ENCODE data around the gene CRISPLD2. TPM values are rescaled to one million over a fixed set of nuclear protein-coding genes. Genes with fewer than 3 reads are reported as not detected.

The CRISPLD2 gene
- total RNA-seq, 4 donors from 2014 or later = 19.6 to 319 (median 84.3) TPM

DNA sequence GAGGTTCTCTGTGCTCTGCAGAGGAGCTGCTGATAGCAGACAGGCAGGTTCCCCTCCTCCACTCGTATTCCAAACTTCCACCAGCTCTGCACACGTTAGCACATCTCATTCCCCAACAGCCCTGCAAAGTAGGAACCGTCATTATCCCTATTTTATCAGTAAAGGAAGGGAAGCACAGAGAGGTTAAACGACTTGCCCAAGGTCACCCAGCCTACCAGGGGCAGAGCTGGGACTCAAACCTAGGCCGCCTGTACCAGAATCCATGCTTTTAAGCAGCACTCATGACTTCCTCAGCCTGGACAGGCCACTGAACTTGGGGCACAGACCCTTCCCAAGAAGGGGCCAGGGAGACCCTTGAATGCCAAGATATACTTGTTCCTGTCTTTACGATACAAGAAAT, 75.2 kb downstream of the CRISPLD2 start:
- Histone ChIP-seq H3K9me3 (no peaks in the 10 kb centered on the region), H3K27ac (no peak overlapping the region), H3K4me3 (no peak overlapping the region), H3K27me3 (no peaks in the 10 kb centered on the region), H3K36me3 (peaks cover 0 to 41% (median 0%) of the 10 kb centered on the region in 3 donors), H3K4me1 (no peaks in the 10 kb centered on the region)
- no peak for DNase-seq
- no peak for TF ChIP-seq POLR2A (IDR thresholded peaks at IDR 0.05)
- TF ChIP-seq, protein P1, sequence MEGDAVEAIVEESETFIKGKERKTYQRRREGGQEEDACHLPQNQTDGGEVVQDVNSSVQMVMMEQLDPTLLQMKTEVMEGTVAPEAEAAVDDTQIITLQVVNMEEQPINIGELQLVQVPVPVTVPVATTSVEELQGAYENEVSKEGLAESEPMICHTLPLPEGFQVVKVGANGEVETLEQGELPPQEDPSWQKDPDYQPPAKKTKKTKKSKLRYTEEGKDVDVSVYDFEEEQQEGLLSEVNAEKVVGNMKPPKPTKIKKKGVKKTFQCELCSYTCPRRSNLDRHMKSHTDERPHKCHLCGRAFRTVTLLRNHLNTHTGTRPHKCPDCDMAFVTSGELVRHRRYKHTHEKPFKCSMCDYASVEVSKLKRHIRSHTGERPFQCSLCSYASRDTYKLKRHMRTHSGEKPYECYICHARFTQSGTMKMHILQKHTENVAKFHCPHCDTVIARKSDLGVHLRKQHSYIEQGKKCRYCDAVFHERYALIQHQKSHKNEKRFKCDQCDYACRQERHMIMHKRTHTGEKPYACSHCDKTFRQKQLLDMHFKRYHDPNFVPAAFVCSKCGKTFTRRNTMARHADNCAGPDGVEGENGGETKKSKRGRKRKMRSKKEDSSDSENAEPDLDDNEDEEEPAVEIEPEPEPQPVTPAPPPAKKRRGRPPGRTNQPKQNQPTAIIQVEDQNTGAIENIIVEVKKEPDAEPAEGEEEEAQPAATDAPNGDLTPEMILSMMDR (IDR thresholded peaks at IDR 0.05) = no peak

DNA sequence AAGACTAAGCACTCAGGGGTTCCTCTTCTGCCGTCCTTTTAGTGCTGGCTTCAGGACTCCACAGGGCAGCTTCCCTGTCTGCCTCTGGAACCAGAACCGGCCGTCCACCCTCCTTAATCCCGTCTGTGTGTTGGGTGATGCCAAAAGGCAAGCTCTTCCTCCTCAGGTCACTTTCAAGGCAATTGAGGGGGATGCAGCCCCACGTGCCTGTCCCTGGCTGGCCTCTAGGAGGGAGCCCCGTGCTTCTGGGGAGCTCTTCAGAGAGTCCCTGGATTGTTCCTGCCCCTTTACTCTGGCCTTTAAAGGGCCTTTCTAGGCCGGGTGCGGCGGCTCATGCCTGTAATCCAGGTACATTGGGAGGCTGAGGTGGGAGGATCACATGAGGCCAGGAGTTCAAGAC, 77.1 kb downstream of the CRISPLD2 start:
- H3K4me1 ChIP-seq = no peaks in the 10 kb centered on the region
- H3K36me3 ChIP-seq = peaks cover 0 to 28% (median 0%) of the 10 kb centered on the region in 3 donors
- no peaks in the 10 kb centered on the region for H3K9me3 ChIP-seq
- no peak overlapping the region for H3K4me3 ChIP-seq
- no peak for DNase-seq
- TF ChIP-seq, protein P1 (IDR thresholded peaks at IDR 0.05) = no peak
- no peak for TF ChIP-seq POLR2A (IDR thresholded peaks at IDR 0.05)
- H3K27ac ChIP-seq = no peak overlapping the region
- no peaks in the 10 kb centered on the region for H3K27me3 ChIP-seq

DNA sequence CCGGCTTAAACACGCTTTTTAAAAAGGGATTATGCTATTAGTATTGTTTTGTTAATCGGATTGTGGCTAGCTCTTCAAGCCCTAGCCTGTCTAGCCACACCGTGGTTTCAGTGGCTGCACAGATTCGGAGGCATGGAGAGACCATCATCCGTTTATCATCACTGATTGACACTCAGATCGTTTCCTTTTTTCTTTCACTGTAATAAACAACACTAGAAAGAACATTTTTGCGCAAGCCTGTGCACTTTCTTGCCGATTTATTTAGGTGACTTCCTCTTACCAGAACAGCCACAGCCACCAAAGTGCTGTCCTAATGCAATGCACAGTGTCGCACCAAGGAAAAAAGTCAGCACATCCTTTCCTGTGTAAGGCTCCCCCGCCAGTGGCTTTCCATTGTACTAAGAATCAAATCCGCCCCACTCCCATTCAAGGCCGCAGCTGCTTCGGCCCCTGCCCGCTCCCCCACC, 78.2 kb downstream of the CRISPLD2 start:
- peaks cover 0 to 26% (median 0%) of the 10 kb centered on the region in 3 donors for H3K36me3 ChIP-seq
- H3K27ac ChIP-seq = peak overlapping the region in 1 of 4 donors; percentile 25
- no peaks in the 10 kb centered on the region for H3K27me3 ChIP-seq

DNA sequence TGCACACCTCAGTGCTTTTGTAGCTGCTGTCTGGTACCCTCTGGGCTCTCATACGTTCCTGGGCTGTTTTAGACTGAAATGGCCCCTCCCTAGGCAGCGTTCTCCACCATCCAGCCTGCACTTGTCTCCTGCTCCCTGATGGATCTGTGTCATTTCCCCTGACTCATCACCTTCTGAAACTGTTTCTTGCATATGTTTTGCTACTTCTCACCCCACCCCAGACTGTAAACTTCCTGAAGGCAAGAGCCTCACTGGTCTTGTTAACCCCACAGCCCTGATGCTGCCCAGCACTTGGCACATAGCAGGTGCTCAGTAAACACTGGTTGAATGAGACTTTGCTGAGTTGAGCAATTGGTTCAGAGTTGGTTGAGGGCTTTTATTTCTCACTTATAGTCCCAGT, 78.7 kb downstream of the CRISPLD2 start:
- no peak for DNase-seq
- Histone ChIP-seq H3K27ac (peak overlapping the region in 1 of 4 donors; percentile 19), H3K4me3 (no peak overlapping the region), H3K27me3 (no peaks in the 10 kb centered on the region), H3K4me1 (no peaks in the 10 kb centered on the region), H3K9me3 (no peaks in the 10 kb centered on the region), H3K36me3 (peaks cover 0 to 24% (median 0%) of the 10 kb centered on the region in 3 donors)
- TF ChIP-seq POLR2A (IDR thresholded peaks at IDR 0.05) = no peak
- TF ChIP-seq, protein P1 (IDR thresholded peaks at IDR 0.05) = no peak

More for the DNA sequence above, 78.2 kb downstream of the CRISPLD2 start:
- DNase-seq = no peak
- no peaks in the 10 kb centered on the region for H3K4me1 ChIP-seq
- TF ChIP-seq, protein P1 (IDR thresholded peaks at IDR 0.05) = no peak
- TF ChIP-seq POLR2A (IDR thresholded peaks at IDR 0.05) = no peak
- H3K9me3 ChIP-seq = no peaks in the 10 kb centered on the region
- no peak overlapping the region for H3K4me3 ChIP-seq

DNA sequence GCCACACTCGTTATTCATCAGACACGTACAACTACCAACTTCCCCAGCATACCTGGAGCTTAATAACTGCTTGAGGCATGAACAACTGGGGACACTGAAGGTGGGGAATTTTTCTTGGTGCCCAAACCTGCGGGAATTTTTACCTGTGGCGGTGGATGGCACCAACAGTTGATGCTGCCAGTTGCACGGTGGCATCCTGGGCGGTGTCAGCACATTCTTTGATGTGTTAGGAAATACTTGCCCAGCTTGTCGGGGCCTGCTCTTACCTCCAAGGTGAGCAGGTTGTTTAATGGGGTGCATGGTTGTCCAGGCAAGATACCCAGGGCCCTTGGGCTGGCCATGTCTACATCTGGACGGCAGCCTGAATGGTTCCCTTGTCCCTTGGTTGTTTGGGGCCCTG, 79.6 kb downstream of the CRISPLD2 start:
- H3K9me3 ChIP-seq = no peaks in the 10 kb centered on the region
- H3K4me1 ChIP-seq = no peaks in the 10 kb centered on the region
- peaks cover 0 to 23% (median 0%) of the 10 kb centered on the region in 3 donors for H3K36me3 ChIP-seq
- no peaks in the 10 kb centered on the region for H3K27me3 ChIP-seq
- no peak overlapping the region for H3K4me3 ChIP-seq
- no peak for DNase-seq
- TF ChIP-seq, protein P1 (IDR thresholded peaks at IDR 0.05) = no peak
- no peak for TF ChIP-seq POLR2A (IDR thresholded peaks at IDR 0.05)
- no peak overlapping the region for H3K27ac ChIP-seq

All from Peyer's patch (tissue), 4 donors.